ENCODE measurements around the gene ZSCAN2.
"Not testable (repeated sequence)": the region's sequence is repeated elsewhere in the genome, so short reads cannot be mapped to it uniquely, and the experiment has no call there.

ZSCAN2 gene

DNA sequence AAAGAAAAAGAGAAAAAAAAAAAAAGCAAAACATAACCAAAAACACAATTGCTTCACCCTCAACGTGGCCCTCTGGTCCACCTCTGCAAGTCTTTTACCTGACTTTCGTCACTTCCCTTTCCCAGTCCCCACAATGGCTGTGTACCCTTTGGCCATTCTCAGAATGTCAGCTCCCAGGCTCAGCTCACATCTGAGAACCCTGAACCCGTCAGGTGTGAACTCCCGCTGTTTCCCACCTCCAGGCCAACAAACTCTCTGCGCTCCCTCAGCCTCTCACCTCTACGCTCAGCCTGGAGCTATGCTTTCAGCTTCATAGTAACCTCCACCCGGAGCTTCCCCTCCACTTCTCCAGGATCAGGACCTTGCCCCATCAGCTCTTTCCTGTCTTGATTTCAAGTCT is 23.6 kb downstream of the ZSCAN2 start:
- H3K9me3 ChIP-seq (ENCODE audit: control insufficient read depth, low read length): peaks cover 17% of the 10 kb centered on the region
- H3K4me1 ChIP-seq (ENCODE audit: control insufficient read depth, insufficient read depth, low read length): no peaks in the 10 kb centered on the region
- no peaks in the 10 kb centered on the region for H3K27me3 ChIP-seq (ENCODE audit: control insufficient read depth, insufficient read depth, low read length)
- peaks cover 5% of the 10 kb centered on the region for H3K36me3 ChIP-seq (ENCODE audit: control insufficient read depth, insufficient read depth, low read length)
- H3K9ac ChIP-seq (ENCODE audit: low read length): no peak overlapping the region
- H3K4me3 ChIP-seq (ENCODE audit: low read length): no peak overlapping the region

GRCh38 chr15:84625123-84625522 is 24.3 kb downstream of the ZSCAN2 start:
- H3K36me3 ChIP-seq (ENCODE audit: control insufficient read depth, insufficient read depth, low read length): peaks cover 5% of the 10 kb centered on the region
- H3K4me1 ChIP-seq (ENCODE audit: control insufficient read depth, insufficient read depth, low read length): no peaks in the 10 kb centered on the region
- no peaks in the 10 kb centered on the region for H3K27me3 ChIP-seq (ENCODE audit: control insufficient read depth, insufficient read depth, low read length)
- no peak overlapping the region for H3K9ac ChIP-seq (ENCODE audit: low read length)
- H3K9me3 ChIP-seq (ENCODE audit: control insufficient read depth, low read length): peaks cover 17% of the 10 kb centered on the region
- H3K4me3 ChIP-seq (ENCODE audit: low read length): no peak overlapping the region

DNA sequence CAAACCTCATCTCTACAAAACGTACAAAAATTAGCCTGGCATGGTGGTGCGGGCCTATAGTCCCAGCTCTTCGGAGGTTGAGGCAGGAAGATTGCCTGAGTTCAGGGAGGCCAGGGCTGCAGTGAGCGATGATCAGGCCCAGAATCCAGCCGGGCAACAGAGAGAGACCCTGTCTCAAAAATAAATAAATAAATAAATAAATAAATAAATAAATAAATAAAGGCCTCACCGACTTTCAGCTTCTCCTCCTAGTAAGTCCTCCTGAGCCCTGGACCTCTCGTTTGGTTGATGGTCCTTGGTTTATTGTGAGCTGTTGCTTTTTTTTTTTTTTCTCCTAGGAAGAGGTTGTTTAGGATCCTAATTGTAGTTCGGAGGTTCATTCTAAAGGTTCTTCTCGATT is 28.2 kb downstream of the ZSCAN2 start:
- H3K9ac ChIP-seq (ENCODE audit: low read length): no peak overlapping the region
- no peaks in the 10 kb centered on the region for H3K36me3 ChIP-seq (ENCODE audit: control insufficient read depth, insufficient read depth, low read length)
- no peak overlapping the region for H3K4me3 ChIP-seq (ENCODE audit: low read length)
- no peaks in the 10 kb centered on the region for H3K27me3 ChIP-seq (ENCODE audit: control insufficient read depth, insufficient read depth, low read length)
- peaks cover 23% of the 10 kb centered on the region for H3K4me1 ChIP-seq (ENCODE audit: control insufficient read depth, insufficient read depth, low read length)
- H3K9me3 ChIP-seq (ENCODE audit: control insufficient read depth, low read length): no peaks in the 10 kb centered on the region

DNA sequence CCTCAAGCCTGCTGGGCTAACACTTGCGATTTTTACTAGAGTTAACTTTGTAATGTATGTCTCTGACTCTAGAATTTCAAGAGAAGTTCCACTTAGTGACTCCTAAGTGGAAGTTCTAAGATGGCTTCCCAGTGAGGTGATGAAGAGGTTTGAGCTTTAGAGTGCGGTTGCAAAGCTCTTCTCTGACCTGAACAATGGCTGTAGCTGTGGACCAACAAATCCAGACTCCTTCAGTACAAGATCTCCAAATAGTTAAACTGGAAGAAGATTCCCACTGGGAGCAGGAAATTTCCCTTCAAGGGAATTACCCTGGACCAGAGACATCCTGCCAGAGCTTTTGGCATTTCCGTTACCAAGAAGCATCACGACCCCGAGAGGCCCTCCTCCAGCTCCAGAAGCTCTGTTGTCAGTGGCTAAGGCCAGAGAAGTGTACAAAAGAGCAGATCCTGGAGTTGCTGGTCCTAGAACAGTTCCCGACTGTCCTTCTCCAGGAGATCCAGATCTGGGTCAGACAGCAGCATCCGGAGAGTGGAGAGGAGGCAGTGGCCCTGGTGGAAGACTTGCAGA is 31.0 kb downstream of the ZSCAN2 start:
- Histone ChIP-seq H3K4me3 (ENCODE audit: low read length) (peak overlapping the region; percentile 88), H3K36me3 (ENCODE audit: control insufficient read depth, insufficient read depth, low read length) (no peaks in the 10 kb centered on the region), H3K9me3 (ENCODE audit: control insufficient read depth, low read length) (no peaks in the 10 kb centered on the region), H3K27me3 (ENCODE audit: control insufficient read depth, insufficient read depth, low read length) (no peaks in the 10 kb centered on the region), H3K9ac (ENCODE audit: low read length) (peak overlapping the region; percentile 79), H3K4me1 (ENCODE audit: control insufficient read depth, insufficient read depth, low read length) (peaks cover 23% of the 10 kb centered on the region)

DNA sequence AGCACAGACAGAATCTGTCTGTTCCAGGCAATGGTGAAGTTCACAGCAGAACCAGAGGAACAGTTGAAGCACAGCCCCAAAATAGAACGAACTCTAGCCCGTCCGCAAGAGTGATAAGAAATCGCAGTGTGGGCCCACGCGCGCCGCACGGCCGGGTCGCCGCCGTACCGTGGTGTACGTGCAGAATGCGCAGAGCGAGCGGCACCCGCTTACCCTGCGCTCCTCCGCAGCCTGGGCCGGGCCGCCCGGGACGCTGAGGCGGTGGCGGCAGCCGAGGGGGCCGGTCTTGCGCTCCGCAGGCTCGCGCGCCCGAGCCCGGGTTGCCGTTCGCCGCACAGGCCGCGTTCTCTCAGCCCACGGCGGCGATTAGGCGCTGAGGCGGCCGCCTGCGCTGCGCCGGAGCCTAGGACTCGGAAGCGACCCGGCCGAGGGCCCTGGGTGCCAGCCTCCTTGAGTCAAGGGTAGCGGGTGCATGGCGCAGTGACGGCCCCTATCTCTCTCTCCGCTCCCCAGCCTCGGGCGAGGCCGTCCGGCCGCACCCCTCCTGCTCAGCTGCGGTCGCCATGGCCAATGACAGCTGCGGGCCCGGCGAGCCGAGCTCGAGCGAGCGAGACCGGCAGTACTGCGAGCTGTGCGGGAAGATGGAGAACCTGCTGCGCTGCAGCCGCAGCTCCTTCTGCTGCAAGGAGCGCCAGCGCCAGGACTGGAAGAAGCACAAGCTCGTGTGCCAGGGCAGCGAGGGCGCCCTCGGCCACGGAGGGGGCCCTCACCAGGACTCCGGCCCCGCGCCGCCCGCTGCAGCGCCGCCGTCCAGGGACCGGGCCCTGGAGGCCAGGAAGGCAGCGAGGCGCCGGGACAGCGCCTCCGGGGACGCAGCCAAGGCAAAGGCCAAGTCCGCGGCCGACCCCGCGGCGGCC is 32.8 kb downstream of the ZSCAN2 start:
- Histone ChIP-seq H3K27me3 (ENCODE audit: control insufficient read depth, insufficient read depth, low read length) (no peaks in the 10 kb centered on the region), H3K9ac (ENCODE audit: low read length) (peak overlapping the region; percentile 78), H3K9me3 (ENCODE audit: control insufficient read depth, low read length) (no peaks in the 10 kb centered on the region), H3K36me3 (ENCODE audit: control insufficient read depth, insufficient read depth, low read length) (no peaks in the 10 kb centered on the region), H3K4me1 (ENCODE audit: control insufficient read depth, insufficient read depth, low read length) (peaks cover 23% of the 10 kb centered on the region), H3K4me3 (ENCODE audit: low read length) (peak overlapping the region; percentile 68)

- no peaks in the 10 kb centered on the region for H3K36me3 ChIP-seq (ENCODE audit: control insufficient read depth, insufficient read depth, low read length)
- peak overlapping the region; percentile 68 for H3K4me3 ChIP-seq (ENCODE audit: low read length)
- no peaks in the 10 kb centered on the region for H3K27me3 ChIP-seq (ENCODE audit: control insufficient read depth, insufficient read depth, low read length)
- peak overlapping the region; percentile 78 for H3K9ac ChIP-seq (ENCODE audit: low read length)
- no peaks in the 10 kb centered on the region for H3K9me3 ChIP-seq (ENCODE audit: control insufficient read depth, low read length)
- peaks cover 23% of the 10 kb centered on the region for H3K4me1 ChIP-seq (ENCODE audit: control insufficient read depth, insufficient read depth, low read length)
Measured at GRCh38 chr15:84634228-84634837, 33.5 kb downstream of the ZSCAN2 start.

GRCh38 chr15:84638103-84638502 is 37.3 kb downstream of the ZSCAN2 start:
- H3K27me3 ChIP-seq (ENCODE audit: control insufficient read depth, insufficient read depth, low read length): no peaks in the 10 kb centered on the region
- peaks cover 3% of the 10 kb centered on the region for H3K36me3 ChIP-seq (ENCODE audit: control insufficient read depth, insufficient read depth, low read length)
- no peaks in the 10 kb centered on the region for H3K9me3 ChIP-seq (ENCODE audit: control insufficient read depth, low read length)
- H3K4me3 ChIP-seq (ENCODE audit: low read length): no peak overlapping the region
- no peak overlapping the region for H3K9ac ChIP-seq (ENCODE audit: low read length)
- H3K4me1 ChIP-seq (ENCODE audit: control insufficient read depth, insufficient read depth, low read length): peaks cover 1% of the 10 kb centered on the region

- H3K36me3 ChIP-seq (ENCODE audit: control insufficient read depth, insufficient read depth, low read length): peaks cover 11% of the 10 kb centered on the region
- not testable (repeated sequence) for H3K4me3 ChIP-seq (ENCODE audit: low read length); H3K9me3 ChIP-seq (ENCODE audit: control insufficient read depth, low read length); H3K27me3 ChIP-seq (ENCODE audit: control insufficient read depth, insufficient read depth, low read length); H3K4me1 ChIP-seq (ENCODE audit: control insufficient read depth, insufficient read depth, low read length); H3K9ac ChIP-seq (ENCODE audit: low read length)
Measured at GRCh38 chr15:84641871-84642270, 41.1 kb downstream of the ZSCAN2 start.

DNA sequence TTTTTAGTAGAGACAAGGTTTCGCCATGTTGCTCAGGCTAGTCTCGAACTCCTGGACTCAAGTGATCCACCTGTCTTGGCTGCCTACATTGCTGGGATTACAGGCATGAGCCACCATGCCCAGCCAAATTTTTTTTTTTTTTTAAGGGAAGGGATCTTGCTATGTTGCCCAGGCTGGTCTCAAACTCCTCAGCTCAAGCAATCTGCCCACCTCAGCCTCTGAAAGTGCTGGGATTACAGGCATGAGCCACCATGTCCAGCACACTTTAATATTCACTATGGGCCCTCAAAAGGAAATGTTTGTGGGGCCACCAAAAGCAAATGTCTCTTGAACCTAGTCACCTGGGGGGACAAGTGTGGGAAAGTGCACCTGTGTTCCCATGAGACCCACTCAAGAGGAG is 41.8 kb downstream of the ZSCAN2 start:
- peaks cover 14% of the 10 kb centered on the region for H3K36me3 ChIP-seq (ENCODE audit: control insufficient read depth, insufficient read depth, low read length)
- H3K27me3 ChIP-seq (ENCODE audit: control insufficient read depth, insufficient read depth, low read length); H3K9me3 ChIP-seq (ENCODE audit: control insufficient read depth, low read length); H3K4me1 ChIP-seq (ENCODE audit: control insufficient read depth, insufficient read depth, low read length); H3K9ac ChIP-seq (ENCODE audit: low read length); H3K4me3 ChIP-seq (ENCODE audit: low read length): not testable (repeated sequence)

DNA sequence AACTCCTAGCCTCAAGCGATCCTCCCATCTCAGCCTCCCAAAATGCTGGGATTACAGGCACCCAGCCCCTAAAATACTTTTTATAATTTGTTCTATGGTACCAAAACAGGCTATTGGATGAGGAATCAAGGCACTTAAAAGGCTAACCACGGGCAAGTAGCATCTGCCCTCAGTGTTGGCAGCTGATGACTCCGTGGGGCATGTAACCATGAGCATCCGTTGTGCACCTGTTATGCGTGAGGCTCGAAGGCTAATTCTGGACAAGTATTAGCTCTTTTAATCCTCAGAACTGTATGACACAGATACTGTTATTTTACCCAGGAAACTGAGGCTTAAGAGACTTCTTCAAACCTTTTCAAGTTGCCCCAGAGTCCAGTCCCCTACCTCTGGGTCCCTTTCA is 43.0 kb downstream of the ZSCAN2 start:
- Histone ChIP-seq H3K4me1 (ENCODE audit: control insufficient read depth, insufficient read depth, low read length) (no peaks in the 10 kb centered on the region), H3K36me3 (ENCODE audit: control insufficient read depth, insufficient read depth, low read length) (peaks cover 26% of the 10 kb centered on the region), H3K27me3 (ENCODE audit: control insufficient read depth, insufficient read depth, low read length) (no peaks in the 10 kb centered on the region), H3K9ac (ENCODE audit: low read length) (no peak overlapping the region), H3K9me3 (ENCODE audit: control insufficient read depth, low read length) (no peaks in the 10 kb centered on the region), H3K4me3 (ENCODE audit: low read length) (no peak overlapping the region)

DNA sequence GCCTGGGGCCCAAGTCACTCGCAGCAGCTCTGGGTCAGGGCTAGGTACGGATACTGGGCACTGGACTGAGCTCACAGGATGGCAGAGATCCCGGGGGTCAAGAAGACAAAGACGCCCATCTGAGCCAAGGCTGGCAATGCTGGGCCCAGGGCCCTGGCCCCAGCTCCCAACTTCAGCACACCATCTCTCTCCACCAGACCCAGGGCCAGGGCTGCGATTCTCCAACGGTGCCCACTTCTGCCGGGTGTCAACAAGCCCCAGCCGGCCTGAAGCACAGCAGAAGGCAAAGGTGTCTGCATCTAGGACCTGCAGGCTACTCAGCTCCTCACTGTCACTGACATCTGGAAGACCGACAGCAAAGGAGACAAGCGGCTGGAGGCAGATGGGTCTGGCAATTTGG is 44.7 kb downstream of the ZSCAN2 start:
- Histone ChIP-seq H3K9me3 (ENCODE audit: control insufficient read depth, low read length) (no peaks in the 10 kb centered on the region), H3K4me1 (ENCODE audit: control insufficient read depth, insufficient read depth, low read length) (no peaks in the 10 kb centered on the region), H3K27me3 (ENCODE audit: control insufficient read depth, insufficient read depth, low read length) (no peaks in the 10 kb centered on the region), H3K9ac (ENCODE audit: low read length) (no peak overlapping the region), H3K36me3 (ENCODE audit: control insufficient read depth, insufficient read depth, low read length) (peaks cover 32% of the 10 kb centered on the region), H3K4me3 (ENCODE audit: low read length) (no peak overlapping the region)

DNA sequence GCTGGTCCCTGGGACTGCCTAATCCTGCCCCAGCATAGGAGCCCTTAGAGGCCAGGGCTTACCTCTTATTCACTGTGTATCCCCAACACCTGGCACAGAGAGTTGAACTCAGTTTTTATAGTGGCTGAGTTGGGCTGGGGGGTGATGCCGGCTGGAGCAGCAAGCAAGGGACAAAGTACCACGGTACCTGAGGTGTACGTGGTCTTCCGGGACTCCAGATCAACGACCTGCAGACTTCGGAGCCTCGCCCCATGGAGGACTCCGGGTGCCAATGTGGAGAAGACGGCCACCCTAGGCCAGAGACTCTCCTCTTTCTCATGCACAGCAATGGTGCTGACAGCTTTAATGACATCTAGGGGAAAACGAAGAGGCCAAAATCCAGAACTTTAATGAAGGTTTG is 45.2 kb downstream of the ZSCAN2 start:
- peaks cover 29% of the 10 kb centered on the region for H3K36me3 ChIP-seq (ENCODE audit: control insufficient read depth, insufficient read depth, low read length)
- H3K4me1 ChIP-seq (ENCODE audit: control insufficient read depth, insufficient read depth, low read length): no peaks in the 10 kb centered on the region
- H3K4me3 ChIP-seq (ENCODE audit: low read length): no peak overlapping the region
- no peaks in the 10 kb centered on the region for H3K9me3 ChIP-seq (ENCODE audit: control insufficient read depth, low read length)
- H3K27me3 ChIP-seq (ENCODE audit: control insufficient read depth, insufficient read depth, low read length): no peaks in the 10 kb centered on the region
- no peak overlapping the region for H3K9ac ChIP-seq (ENCODE audit: low read length)

All from mucosa of stomach (tissue), 1 donor.